ENCODE results near the gene SULT1A2. TPM values are rescaled to one million over a fixed set of nuclear protein-coding genes. Genes with fewer than 3 reads are reported as not detected.

SULT1A2 gene
- total RNA-seq, 2 donors from 2014 or later = 1.3 to 2.3 TPM

DNA sequence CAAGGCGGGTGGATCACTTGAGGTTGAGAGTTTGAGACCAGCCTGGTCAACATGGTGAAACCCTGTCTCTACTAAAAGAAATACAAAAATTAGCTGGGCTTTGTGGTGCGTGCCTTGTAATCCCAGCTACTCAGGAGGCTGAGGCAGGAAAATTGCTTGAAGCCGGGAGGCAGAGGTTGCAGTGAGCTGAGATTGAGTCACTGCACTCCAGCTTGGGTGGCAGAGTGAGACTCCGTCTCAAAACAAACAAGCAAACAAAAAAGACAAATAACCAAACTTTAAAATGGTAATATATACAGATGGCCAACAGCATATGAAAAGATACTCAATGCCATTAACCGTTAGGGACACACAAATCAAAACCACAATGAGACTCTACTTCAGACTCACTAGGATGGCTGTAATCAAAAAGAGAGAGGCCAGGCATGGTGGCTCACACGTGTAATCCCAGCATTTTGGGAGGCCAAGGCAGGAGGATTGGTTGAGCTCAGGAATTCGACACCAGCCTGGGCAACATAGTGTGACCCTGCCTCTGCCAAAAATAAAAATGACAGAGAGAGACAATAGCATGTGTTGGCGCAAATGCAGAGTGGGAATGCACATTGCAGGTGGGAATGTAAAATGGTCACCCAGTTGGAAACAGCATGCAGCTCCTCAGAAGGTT is 21.3 kb downstream of the SULT1A2 start:
- WGBS, 2 donors = 92 to 93% methylated on average over 8 of the region's 8 CpGs
- Histone ChIP-seq H3K36me3 (replicated peaks in 1 of 2; ENCODE audit: insufficient read depth in 1 of 2, low read depth in 2 of 2) (no peaks in the 10 kb centered on the region), H3K9me3 (no peaks in the 10 kb centered on the region), H3K4me3 (no peak overlapping the region), H3K27ac (no peak overlapping the region), H3K4me1 (no peaks in the 10 kb centered on the region), H3K27me3 (no peaks in the 10 kb centered on the region)
- ATAC-seq (no peak), DNase-seq (no peak)
- intact Hi-C loops (cut with DNase I) = no loop called here
- no peak for TF ChIP-seq POLR2A (IDR thresholded peaks at IDR 0.05)
- TF ChIP-seq, protein P1, sequence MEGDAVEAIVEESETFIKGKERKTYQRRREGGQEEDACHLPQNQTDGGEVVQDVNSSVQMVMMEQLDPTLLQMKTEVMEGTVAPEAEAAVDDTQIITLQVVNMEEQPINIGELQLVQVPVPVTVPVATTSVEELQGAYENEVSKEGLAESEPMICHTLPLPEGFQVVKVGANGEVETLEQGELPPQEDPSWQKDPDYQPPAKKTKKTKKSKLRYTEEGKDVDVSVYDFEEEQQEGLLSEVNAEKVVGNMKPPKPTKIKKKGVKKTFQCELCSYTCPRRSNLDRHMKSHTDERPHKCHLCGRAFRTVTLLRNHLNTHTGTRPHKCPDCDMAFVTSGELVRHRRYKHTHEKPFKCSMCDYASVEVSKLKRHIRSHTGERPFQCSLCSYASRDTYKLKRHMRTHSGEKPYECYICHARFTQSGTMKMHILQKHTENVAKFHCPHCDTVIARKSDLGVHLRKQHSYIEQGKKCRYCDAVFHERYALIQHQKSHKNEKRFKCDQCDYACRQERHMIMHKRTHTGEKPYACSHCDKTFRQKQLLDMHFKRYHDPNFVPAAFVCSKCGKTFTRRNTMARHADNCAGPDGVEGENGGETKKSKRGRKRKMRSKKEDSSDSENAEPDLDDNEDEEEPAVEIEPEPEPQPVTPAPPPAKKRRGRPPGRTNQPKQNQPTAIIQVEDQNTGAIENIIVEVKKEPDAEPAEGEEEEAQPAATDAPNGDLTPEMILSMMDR (IDR thresholded peaks at IDR 0.05) = no peak

DNA sequence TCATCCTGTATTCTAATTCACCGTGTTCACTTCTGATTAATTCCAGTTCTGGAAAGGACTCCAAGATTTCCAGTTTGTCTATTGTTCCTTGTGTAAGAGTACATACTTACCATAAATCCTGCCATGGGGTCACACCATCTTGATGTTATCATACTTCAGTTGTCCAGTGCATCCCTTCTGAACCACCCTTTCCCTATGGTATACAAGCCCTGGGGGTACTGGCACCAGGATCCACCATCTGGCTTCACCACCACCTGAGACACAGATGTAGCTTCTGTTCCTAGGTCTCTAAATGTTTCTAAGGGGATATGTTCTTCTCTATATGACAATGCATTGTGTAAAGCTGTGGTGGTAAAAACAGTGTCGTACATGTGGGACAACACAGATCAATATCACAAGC is 21.9 kb downstream of the SULT1A2 start:
- Histone ChIP-seq H3K27me3 (no peaks in the 10 kb centered on the region), H3K4me3 (no peak overlapping the region), H3K9me3 (no peaks in the 10 kb centered on the region), H3K4me1 (no peaks in the 10 kb centered on the region), H3K27ac (no peak overlapping the region), H3K36me3 (replicated peaks in 1 of 2; ENCODE audit: insufficient read depth in 1 of 2, low read depth in 2 of 2) (no peaks in the 10 kb centered on the region)
- intact Hi-C loops (cut with DNase I) = no loop called here
- no peak for TF ChIP-seq POLR2A (IDR thresholded peaks at IDR 0.05)
- ATAC-seq = no peak
- 93 to 94% methylated on average over 2 of the region's 2 CpGs for WGBS, 2 donors
- no peak for DNase-seq

DNA sequence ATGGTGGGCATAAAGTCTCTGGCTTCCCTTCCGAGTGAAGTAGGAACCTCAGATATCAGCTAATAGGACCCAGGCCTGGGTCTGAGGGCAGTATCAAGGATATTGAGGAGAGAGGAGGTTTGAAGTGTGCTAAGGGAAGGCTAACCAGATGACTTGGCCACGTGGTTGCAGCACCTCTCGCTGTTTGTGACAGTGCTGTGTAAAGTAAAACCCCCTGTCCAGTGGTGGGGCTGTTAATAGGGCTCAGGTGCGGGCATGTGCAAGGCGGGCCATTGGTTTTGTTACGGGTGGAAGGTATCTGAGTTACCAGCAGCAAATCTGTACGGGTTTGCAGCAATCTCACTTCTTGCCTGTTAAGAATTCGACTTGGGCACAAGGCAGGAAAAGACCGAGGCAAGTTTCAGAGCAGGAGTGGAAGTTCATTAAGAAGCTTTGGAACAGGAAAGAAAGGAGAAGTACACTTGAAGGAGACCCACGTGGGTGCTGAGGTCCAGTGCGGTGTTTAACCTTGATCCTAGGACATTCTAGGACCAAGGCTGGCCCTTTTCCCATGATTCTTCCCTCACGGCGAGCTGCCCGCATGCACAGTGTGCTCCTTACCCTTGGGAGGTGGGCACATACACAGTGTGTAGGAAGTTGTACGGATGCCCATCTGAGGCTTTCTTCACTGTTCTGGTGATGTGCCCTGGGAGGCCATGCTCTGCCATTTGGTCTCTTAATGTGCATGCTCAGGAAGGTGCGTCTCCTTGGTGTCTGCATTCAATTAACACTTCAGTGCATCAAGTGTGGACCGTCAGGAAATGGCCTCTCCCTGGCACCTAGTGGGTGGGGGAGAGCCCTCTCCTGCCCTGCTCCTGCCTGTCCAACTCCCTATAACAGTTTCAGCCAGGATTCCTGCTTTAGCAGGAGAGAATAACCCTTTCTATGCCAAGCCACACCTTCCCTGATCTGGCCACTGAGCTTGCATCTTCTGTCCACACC is 22.8 kb downstream of the SULT1A2 start:
- intact Hi-C loops (cut with DNase I) = no loop called here
- TF ChIP-seq POLR2A (IDR thresholded peaks at IDR 0.05) = no peak
- TF ChIP-seq, protein P1 (IDR thresholded peaks at IDR 0.05) = no peak
- Histone ChIP-seq H3K9me3 (no peaks in the 10 kb centered on the region), H3K4me3 (no peak overlapping the region), H3K4me1 (no peaks in the 10 kb centered on the region), H3K27ac (no peak overlapping the region), H3K36me3 (replicated peaks in 1 of 2; ENCODE audit: insufficient read depth in 1 of 2, low read depth in 2 of 2) (no peaks in the 10 kb centered on the region), H3K27me3 (no peaks in the 10 kb centered on the region)
- no peak for DNase-seq
- WGBS, 2 donors = 76 to 80% methylated on average over 17 of the region's 17 CpGs
- no peak for ATAC-seq

DNA sequence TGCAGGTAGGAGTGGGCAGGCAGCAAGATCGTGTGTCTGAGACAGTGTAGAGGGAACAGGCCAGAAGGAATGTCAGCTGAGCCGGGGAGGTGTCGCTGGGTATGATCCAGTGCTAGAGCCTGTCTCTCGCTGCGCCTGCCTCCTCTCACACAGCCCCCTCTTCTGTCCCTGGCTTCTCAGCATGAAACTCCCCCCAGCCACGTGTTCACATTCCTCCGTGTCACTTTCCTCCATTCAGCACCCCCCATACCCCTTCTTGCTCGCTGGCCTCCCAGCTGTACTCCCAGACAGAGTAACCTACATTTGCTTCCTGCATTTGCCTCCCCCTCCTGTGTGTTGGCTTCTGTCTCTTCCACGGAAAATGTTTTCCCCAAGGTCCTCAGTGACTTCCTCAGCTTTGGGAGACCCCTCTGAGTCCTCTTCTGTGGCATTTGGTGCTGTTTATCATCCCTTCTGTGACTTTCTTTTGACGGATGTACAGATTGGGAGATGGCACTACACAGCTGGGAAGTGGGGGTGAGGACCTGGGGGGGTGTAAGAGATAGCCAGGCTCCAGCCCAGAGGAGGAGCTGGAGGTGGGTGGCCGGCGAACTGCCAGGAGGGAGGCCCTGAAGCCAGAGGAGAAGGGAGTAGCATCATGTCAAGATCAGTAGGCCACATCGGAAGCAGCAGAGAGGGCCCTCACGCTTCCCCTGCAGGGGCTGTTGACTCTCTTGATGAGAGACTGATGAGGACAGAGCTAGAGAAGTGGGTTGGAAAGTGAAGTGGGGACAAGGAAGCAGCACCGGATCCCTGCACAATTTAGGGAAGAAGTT is 23.9 kb downstream of the SULT1A2 start:
- no peak overlapping the region for H3K4me3 ChIP-seq
- H3K27ac ChIP-seq = no peak overlapping the region
- H3K9me3 ChIP-seq = no peaks in the 10 kb centered on the region
- H3K27me3 ChIP-seq = no peaks in the 10 kb centered on the region
- intact Hi-C loops (cut with DNase I) = no loop called here
- ATAC-seq = no peak
- 70 to 71% methylated on average over 15 of the region's 15 CpGs for WGBS, 2 donors
- no peaks in the 10 kb centered on the region for H3K36me3 ChIP-seq (replicated peaks in 1 of 2; ENCODE audit: insufficient read depth in 1 of 2, low read depth in 2 of 2)
- H3K4me1 ChIP-seq = no peaks in the 10 kb centered on the region
- DNase-seq = peak in 1 of 4 donors; percentile 7
- TF ChIP-seq, protein P1 (IDR thresholded peaks at IDR 0.05) = no peak
- TF ChIP-seq POLR2A (IDR thresholded peaks at IDR 0.05) = no peak

Measured in body of pancreas (tissue), 4 donors.